Renal cortex interstitium (tissue), 11 donors: ENCODE data around the gene SLC25A44. TPM values are rescaled to one million over a fixed set of nuclear protein-coding genes. Genes with fewer than 3 reads are reported as not detected.

Experiments used
- DNase-seq, 11 donors: peaks; one replicate each; pipeline ENCODE4 v3.0.0-alpha.2; 2013; ENCODE audit warnings: low read depth in 9 of 11, low spot score in 4 of 11; ENCODE audit errors: extremely low read depth in 1 of 11
- polyA plus RNA-seq, 3 donors: library from polyadenylated mRNA; unstranded; fragments of 120-200 nt; gene quantifications; one replicate each; pipeline ENCODE4 v1.2.1, GENCODE V29; 2013; ENCODE audit not compliant: insufficient read length in 3 of 3

Gene SLC25A44
- polyA plus RNA-seq, 3 donors = 26.1 to 36.0 (median 32.3) TPM

DNA sequence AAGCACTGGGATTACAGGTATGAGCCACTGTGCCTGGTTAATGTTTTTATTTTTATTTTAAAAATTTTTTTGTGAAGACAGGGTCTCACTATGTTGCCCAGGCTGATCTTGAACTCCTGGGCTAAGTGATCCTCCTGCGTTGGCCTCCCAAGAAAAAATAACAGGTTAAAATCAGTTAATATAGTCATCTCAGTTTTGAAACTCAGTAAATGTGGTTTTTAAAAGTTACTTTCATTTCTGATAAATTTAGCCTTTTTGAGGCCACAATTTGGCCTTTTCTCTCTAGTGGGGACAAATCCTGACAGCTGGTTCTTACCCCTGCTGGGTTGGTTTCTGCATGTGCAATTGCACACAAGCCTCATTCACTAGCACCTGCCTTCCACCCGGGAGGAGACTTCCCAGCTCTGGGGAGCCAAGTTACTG lies 32.2 kb downstream of the SLC25A44 start:
- DNase-seq = no peak

DNA sequence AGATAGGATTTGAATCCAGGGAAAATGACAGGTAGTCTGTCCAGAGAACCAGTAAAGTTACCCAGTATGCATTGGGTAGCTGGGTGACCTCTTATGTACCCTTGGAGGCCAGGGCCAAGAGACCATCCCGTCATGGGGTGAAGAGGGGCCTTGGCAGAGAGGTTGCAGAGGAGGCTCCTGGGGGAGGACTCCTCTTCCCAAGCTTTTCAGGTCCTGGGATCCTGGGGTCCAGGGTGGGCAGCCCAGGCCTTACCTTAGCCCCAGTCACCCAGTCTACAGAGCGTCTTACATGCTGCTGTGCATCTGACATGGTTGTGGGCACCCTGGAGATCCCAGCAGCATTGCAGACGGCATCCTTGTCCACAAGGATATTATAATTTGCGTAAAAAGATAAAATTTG lies 32.9 kb downstream of the SLC25A44 start:
- no peak for DNase-seq

DNA sequence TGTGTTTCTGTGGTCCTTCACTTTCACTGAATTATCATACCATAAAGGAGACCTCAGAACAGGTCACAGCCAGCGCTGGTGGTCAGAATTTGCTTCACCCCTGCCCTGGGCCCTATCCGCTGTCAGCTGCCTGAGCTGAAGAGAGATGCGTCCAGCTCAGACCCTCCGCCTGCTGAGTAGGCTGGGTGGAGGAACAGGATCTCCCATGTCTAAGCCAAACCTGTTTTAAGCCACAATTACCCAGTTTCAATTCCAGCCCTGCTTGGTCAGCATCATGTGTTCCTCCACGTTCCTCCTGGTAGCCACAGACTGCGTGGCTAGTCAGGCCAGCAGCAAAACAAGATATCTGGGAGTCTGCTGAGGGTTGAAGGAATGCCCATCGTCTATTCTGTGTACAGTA lies 34.6 kb downstream of the SLC25A44 start:
- no peak for DNase-seq

DNA sequence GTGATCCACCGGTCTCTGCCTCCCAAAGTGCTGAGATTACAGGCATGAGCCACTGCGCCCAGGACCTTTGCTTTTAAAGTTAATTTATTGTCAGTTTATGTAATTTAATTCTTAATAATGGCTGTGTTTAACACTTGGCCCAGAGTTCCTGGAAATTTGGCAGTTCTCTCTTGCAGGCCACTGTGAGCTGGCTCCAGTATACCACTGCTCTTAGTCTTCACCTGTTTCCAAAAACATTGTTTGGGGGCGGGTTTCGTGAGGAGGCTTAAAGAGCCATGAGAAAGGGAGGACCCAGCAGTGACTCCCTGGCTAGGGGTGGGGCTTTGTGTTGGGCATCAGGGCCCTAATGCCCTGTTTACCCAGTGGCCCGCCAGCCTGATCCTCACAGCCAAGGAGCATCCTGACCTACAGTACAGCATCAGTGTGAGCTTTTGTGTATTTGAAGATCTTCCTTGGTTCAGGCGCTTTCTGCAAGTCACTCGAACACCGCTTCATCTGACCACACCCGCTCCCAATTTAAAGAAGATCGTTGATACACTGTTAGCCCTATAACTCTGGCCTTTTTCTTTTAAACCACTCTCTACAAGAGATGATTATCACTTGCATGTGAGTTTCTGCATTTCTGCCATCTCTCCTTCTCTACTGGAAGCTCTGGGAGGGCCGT lies 36.0 kb downstream of the SLC25A44 start:
- no peak for DNase-seq

DNA sequence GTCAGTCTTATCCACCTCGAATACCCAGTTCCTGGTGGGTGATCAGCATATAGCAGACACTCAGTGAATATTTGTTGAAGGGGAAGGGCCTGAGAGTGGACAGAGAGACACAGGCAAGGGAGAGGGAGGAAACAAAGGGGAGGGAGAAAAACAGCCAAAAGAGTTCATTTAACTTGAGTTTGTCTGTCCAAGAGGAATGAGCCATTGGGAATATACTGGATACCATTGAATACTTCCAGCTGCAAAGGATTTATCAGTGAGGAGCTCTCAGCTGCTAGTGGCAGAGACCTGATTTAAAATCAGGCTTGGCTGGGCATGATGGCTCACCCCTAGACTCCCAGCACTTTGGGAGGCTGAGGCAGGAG lies 36.6 kb downstream of the SLC25A44 start:
- no peak for DNase-seq

DNA sequence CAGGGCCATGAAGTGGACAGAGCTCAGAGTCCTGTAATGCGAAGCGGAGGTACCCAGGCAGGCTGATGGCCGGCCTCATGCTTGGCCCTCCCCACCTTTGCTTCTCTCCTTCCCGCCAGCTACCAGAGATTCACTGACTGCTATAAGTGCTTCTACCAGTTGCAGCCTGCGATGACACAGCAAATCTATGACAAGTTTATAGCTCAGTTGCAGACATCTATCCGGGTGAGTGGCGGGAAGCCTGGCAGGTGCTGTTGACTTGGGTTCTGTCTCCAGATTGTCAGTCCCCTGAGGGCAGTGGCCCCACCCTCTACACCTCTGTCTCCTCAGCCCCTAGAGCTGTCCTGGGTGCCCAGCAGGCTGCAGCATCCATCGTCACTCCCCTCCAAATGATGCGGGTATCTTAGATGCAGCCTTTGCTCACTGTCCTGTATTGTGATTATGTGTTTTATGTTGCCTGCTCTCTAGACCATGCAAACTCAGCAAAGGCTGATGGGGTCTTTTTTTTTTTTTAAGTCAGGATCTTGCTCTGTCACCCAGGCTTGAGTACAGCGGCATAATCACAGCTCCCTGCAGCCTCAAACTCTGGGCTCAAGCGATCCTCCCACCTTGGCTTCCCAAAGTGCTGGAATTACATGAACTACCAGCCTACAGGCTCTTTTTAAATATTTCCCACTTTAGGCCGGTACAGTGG lies 38.4 kb downstream of the SLC25A44 start:
- DNase-seq = no peak

DNA sequence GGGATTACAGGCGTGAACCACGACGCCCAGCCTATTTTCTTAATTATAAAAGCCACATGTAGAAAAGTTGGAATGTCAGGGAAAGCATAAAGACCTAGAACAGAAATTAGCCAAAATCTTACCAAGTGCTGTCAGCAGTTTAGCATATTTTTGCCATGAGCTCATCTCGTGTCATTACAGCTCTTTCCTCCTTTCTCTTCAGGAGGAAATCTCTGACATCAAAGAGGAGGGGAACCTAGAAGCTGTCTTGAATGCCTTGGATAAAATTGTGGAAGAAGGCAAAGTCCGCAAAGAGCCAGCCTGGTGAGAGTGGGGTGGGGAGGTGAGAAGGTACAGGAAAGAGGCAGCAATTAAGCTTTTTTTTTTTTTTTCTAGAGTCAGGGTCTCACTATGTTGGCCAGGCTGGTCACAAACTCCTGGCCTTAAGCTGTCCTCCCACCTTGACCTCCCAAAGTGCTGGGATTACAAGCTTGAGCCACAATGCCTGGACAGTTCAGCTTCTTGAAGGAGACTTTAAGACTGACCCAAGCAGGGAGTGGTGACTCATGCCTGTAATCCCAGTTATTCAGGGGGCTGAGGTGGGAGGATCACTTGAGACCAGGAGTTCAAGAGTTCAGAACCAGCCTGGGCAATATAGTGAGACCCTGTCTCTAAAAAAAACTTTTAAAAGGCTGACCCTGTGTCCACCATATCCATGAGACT lies 39.7 kb downstream of the SLC25A44 start:
- no peak for DNase-seq

DNA sequence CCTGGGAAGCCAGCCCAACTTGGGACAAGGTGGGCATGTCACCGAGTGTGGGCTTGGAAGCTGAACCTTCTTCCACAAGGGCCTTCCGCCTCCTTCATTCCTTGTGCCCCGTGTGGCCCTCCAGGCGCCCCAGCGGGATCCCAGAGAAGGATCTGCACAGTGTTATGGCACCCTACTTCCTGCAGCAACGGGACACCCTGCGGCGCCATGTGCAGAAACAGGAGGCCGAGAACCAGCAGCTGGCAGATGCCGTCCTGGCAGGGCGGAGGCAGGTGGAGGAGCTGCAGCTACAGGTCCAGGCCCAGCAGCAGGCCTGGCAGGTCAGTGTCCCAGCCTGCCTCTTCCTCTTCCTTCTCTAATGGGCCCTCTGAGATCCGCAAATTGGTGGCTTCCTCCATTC lies 42.3 kb downstream of the SLC25A44 start:
- DNase-seq = no peak

DNA sequence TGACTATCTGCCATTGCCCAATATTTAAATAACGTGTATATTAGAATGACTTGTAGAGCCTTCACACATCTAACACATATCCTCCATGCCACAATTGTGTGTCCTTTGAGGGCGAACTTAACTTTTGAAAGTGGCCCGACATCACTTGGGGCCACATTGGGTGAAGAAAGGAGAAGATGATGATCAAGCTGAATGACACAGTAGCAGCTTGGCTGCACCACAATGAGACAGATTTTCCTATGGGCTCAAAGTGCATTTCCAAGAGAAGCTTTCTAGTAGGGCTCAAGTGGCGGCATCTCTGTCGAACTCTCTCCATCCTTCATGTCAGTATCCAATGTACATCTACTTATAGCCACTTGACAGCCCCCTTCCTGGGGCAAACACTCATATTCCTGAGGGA lies 44.3 kb downstream of the SLC25A44 start:
- DNase-seq = no peak

DNA sequence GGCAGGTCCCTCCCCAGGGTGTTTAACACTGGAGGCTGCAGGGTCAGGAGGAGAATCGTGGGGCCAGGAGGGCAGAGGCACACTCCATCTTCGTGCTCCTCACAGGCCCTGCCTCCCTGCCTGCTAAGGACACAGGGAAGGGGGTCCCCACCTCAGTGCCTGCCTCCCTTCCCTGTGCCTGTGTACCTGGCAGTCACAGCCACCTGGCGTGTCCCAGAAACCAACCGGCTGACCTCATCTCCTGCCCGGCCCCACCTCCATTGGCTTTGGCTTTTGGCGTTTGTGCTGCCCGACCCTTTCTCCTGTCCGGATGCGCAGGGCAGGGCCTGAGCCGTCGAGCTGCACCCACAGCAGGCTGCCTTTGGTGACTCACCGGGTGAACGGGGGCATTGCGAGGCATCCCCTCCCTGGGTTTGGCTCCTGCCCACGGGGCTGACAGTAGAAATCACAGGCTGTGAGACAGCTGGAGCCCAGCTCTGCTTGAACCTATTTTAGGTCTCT lies 47.5 kb downstream of the SLC25A44 start:
- DNase-seq = no peak

DNA sequence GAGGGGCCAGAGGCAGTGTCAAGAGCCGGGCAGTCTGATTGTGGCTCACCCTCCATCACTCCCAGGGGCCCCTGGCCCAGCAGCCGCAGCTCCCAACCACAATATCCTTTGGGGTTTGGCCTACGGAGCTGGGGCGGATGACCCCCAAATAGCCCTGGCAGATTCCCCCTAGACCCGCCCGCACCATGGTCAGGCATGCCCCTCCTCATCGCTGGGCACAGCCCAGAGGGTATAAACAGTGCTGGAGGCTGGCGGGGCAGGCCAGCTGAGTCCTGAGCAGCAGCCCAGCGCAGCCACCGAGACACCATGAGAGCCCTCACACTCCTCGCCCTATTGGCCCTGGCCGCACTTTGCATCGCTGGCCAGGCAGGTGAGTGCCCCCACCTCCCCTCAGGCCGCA lies 48.0 kb downstream of the SLC25A44 start, which contains the start of gene BGLAP:
TSS of gene BGLAP (plus strand) at position 259 of the 400 bp plus-strand sequence. CDS start at position 307, 48 bp downstream.
- DNase-seq = no peak

DNA sequence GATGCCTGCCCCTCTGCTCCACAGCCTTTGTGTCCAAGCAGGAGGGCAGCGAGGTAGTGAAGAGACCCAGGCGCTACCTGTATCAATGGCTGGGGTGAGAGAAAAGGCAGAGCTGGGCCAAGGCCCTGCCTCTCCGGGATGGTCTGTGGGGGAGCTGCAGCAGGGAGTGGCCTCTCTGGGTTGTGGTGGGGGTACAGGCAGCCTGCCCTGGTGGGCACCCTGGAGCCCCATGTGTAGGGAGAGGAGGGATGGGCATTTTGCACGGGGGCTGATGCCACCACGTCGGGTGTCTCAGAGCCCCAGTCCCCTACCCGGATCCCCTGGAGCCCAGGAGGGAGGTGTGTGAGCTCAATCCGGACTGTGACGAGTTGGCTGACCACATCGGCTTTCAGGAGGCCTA lies 48.8 kb downstream of the SLC25A44 start:
- DNase-seq = no peak

DNA sequence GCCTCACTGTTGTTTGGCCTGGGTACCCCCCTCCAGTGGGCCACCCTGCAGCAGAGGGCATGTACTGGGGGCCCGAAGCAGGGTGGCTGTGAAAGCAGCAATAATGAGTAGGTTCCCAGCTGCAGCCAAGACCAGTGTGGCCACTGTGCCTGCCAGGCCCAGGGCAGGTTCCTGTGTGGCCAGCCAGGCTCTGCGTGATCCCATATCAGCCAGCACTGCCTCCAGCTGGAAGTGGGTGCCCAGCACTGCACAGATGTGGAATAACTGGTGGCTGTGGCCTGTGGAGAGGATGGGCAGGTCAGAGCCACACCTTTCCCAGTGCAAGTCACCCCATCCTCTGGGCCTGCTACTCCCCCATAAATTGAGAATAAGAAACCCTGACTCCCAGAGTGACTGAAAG lies 50.2 kb downstream of the SLC25A44 start:
- DNase-seq = no peak

DNA sequence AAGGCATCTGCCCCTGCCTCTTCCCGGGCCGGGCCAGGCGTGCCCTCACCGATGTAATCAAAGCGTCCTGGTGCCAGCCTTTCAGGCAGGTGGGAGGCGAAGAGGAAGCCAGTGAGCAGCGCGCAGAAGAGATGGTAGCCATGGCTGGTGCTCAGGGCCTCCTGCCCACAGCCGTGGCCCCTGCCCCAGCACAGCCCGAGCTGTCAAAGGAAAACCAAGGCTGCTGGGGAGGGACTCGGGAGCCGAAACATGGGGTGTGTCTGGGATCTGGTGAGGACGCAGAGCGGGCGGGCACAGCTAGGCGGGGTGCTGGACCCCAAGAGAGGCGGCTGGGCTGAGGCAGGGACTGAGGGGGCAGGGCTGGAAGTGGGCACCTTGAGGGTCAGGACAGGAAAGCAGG lies 50.8 kb downstream of the SLC25A44 start:
- no peak for DNase-seq

DNA sequence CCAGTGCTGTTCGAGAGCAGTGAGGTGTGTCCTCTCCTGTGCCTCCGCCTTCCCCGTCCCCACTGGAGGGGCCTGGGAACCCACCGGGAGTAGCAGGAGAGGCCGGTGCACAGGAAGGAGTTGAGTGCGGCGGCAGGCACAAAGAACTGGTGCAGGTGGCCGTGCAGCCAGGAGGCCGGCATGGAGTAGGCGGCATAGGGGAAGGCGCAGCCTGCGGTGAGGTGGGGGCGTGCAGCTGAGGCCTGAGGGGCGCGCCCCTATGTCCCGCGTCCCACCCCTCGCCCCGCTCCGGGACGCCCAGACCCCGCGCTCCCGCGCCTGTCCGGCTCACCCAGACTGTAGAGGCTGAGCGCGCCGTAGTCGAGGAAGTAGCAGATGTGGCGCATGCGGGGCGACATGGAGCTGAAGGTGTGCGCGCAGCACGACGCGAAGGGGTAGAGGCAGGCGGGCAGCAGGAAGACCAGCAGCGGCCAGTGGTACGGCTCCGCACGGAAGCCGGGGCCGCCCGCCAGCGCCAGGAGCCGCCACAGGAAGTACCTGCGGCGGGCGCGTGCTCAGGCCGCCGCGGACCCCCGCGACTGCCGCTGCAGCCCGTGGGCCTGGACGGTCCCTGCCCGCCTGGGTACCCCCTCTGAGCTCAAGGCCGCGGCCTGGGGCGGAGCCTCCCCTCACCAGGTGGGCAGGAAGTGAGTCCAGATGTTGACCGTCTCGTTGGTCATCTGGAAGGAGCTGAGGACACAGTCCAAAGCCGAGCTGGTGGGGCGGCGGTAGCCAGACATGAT lies 51.7 kb downstream of the SLC25A44 start:
- peak in 2 of 11 donors; percentile 20 to 33 for DNase-seq

DNA sequence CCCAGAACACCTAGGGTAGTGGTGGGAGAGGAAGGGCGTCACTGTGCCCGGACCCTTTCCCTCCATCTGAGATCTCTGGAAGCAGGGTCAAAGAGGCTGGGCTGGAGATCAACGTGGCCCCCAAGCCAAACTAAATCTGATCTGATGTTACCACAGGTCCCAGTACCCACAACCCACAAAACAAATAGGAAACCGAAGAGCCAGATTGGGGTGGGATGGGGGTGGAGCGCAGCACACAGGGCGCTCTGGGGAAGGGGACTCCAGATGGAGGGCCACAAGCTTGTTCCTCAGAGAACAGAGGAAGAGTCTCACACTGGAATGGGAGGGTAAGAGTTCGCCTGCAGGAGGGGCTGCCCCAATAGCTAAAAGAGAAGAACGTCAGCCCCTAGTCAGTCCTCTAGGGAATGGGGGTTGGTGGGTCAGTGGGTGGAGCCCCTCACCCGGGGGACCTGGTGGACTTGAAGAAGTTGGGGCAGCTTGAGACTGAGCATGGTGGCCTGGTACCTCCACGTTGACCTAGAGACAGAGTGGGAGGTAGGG lies 52.4 kb downstream of the SLC25A44 start:
- no peak for DNase-seq

DNA sequence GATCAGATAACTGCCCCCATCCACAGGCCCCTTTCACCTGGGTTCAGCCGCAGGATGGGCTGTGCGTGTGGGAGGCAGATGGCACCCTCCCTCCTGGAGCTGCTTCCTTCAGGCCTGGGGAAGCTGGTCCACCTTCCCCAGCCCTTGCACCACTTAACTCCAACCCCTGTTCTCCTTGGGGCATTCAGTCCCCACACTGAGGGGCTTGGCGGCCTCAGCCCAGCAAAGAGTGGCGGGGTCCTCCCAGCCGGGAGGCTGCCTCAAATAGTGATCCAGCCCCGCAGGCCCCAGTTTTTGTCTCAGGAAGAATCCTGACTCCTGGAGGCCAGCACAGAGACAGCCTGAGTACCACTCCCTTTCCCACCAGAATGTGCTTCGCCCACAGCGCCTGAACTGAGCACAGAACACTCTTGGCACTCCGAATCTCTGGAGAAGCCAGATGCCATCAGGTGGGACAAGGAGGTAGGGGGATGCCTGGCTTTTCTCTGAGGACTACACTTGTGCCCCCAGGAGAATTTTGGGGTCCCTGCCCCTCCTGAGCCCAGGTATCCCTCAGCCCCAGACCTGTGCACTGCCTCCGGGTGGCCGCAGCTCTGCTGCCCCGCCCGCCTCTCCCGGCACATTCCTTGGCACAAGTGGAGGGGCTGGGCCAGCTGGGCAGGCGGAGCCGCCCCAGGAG lies 53.0 kb downstream of the SLC25A44 start:
- DNase-seq = no peak

DNA sequence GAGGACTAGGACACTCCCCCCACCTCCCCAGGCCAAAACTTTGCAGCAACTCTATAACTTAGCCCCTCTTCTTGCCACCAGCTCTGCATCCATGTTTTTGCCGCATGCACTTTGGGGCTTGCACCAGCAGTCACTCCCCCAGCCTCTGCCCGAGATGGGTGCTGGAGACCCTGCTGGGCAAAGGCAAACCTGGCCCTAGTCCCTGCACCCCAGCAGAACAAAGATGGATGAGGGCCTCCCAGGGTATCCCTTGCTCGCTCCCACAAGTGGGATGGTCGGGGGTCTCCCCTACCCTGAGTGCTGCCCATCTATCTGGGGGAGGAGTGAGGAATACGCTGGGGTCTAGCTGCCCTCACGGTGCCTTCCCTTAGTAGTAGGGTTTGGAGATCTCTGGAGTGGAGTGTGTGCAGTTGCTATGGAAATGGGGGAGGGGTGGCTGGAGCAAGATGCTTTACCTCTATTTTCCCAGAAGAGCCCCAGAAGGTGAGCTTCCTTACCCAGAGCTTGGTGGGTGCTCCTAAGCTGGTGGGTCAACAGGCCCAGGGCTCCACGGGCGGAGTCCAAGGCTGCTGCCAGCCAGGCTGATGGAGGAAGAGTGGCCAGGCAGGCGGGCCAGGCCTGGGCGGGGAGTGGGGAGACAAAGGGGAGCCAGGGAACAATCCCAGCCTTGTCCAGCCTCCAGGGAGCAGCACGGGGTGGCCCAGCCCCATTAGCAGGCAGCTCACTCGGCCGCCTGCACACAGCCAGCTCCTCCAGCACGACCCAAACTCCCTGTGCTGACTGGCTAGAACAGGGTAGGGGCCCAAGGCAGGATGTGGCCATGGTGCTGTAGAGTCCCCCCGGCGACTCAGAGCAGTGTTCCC lies 53.8 kb downstream of the SLC25A44 start, which contains the start of gene PAQR6:
TSS of gene PAQR6 (minus strand) at position 597 of the 863 bp plus-strand sequence. CDS start 1,325 bp downstream, outside the sequence.
- DNase-seq = no peak
